ENCODE results near the gene CAMK1D.

GRCh38 chr10:12613136-12613535 is 263.8 kb downstream of the CAMK1D start:
- no peak for TF ChIP-seq EZH2phosphoT487 (IDR thresholded peaks at IDR 0.05; ENCODE audit: low read length)
- no peak for TF ChIP-seq CTCF (IDR thresholded peaks at IDR 0.05; ENCODE audit: low read length)
- no peak for TF ChIP-seq EZH2 (optimal IDR thresholded peaks at IDR 0.05; ENCODE audit: low read depth, low read length)
